Esophagus (tissue), 2 donors: Measurements from ENCODE around the gene ATP6V0B. TPM values are rescaled to one million over a fixed set of nuclear protein-coding genes. Genes with fewer than 3 reads are reported as not detected.

Experiments
- H3K27ac ChIP-seq, 2 donors: one replicate each; pipeline ENCODE4 v1.5.1; 2013; ENCODE audit warnings: low read depth in 2 of 2, mild to moderate bottlenecking in 2 of 2, inconsistent platforms in 1 of 2, low read length in 1 of 2, moderate library complexity in 1 of 2
- H3K27me3 ChIP-seq, 2 donors: one replicate each; pipeline ENCODE4 v1.6.1; 2013; ENCODE audit warnings: low read length in 2 of 2, control low read depth in 1 of 2, mild to moderate bottlenecking in 1 of 2; ENCODE audit not compliant: insufficient read depth in 2 of 2, control insufficient read depth in 1 of 2
- H3K36me3 ChIP-seq, 2 donors: one replicate each; pipeline ENCODE4 v1.6.1; 2013; ENCODE audit warnings: low read length in 1 of 2; ENCODE audit not compliant: control insufficient read depth in 2 of 2, insufficient read depth in 2 of 2
- H3K4me1 ChIP-seq, 2 donors: one replicate each; pipeline ENCODE4 v1.6.1; 2013; ENCODE audit warnings: low read length in 1 of 2; ENCODE audit not compliant: control insufficient read depth in 2 of 2, insufficient read depth in 2 of 2
- H3K4me3 ChIP-seq, 2 donors: one replicate each; pipeline ENCODE4 v1.5.1; 2013; ENCODE audit warnings: low read length in 2 of 2, mild to moderate bottlenecking in 2 of 2, low read depth in 1 of 2, moderate library complexity in 1 of 2
- H3K9me3 ChIP-seq, 2 donors: one replicate each; pipeline ENCODE4 v1.6.1; 2013; ENCODE audit warnings: mild to moderate bottlenecking in 2 of 2, low read depth in 1 of 2, low read length in 1 of 2, moderate library complexity in 1 of 2; ENCODE audit not compliant: control insufficient read depth in 2 of 2, insufficient read depth in 1 of 2
- WGBS, 2 donors: extraction: QIAGEN DNeasy Blood & Tissue Kit; methylation state at CpG; one replicate each; pipeline ENCODE4 v1.1.7; 2013; 5-methylcytosine and 5-hydroxymethylcytosine counted together
- polyA plus RNA-seq, 2 donors: library from polyadenylated mRNA; stranded (reverse); fragments of 200-250 nt; gene quantifications; one replicate each; pipeline ENCODE4 v1.2.3, GENCODE V29; 2013
- donor health status: healthy with polysubstance abuse.
- donor health status: Bipolar disorder and iron deficiency.

Gene ATP6V0B
- polyA plus RNA-seq, 2 donors, result 66.1 to 124 TPM

DNA sequence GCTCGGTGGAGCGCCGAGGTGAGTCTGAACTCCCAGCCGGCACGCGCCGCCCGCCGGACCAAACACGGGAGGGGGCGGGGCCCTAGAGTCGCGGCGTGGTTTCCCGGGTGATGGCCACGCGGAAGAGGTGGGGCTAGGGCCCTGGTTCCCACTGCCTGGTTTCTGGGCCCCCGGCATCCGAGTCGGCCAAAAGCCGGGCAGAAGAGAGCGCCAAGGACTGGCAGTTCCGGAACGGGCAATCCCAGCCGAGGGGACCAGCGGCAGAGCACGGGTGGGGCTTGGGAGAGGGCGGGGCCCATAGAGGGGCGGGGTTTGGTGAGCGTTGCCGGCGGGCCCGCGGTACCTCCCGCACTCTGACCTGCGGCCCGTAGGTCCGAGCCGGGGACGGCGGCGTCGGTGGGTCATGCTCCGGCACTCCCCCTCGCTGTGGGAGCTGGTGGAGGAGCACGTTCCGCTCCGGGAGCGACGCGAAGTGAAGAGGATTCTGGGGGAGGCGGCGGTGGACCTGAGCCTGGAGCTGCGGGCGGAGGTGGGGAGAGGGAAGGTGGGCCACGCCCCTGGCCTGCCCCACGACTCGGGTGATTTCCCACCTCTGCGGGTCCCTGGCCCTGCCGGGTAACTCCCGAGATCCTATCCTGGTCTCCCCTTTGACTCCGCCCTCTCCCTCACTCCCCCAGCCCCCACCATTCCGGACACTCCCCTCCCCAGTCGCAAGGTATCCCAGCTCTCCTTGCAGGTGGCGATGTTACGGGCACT lies 16.9 kb downstream of the ATP6V0B start, which contains the start of gene CCDC24:
CCDC24 (plus strand) TSS at position 124 of the 756 bp plus-strand sequence; CDS start at position 404, 280 bp downstream.
- Histone ChIP-seq H3K9me3 (no peaks in the 10 kb centered on the region), H3K4me1 (peaks cover 3 to 9% of the 10 kb centered on the region in 2 donors), H3K36me3 (peaks cover 0 to 7% of the 10 kb centered on the region in 2 donors), H3K27me3 (no peaks in the 10 kb centered on the region), H3K4me3 (peak within 1 kb of the TSS; percentile 54 to 81), H3K27ac (peak within 1 kb of the TSS; percentile 71 to 81)
- WGBS, 2 donors, result 1% methylated on average over 55 to 66 of the region's 66 CpGs

DNA sequence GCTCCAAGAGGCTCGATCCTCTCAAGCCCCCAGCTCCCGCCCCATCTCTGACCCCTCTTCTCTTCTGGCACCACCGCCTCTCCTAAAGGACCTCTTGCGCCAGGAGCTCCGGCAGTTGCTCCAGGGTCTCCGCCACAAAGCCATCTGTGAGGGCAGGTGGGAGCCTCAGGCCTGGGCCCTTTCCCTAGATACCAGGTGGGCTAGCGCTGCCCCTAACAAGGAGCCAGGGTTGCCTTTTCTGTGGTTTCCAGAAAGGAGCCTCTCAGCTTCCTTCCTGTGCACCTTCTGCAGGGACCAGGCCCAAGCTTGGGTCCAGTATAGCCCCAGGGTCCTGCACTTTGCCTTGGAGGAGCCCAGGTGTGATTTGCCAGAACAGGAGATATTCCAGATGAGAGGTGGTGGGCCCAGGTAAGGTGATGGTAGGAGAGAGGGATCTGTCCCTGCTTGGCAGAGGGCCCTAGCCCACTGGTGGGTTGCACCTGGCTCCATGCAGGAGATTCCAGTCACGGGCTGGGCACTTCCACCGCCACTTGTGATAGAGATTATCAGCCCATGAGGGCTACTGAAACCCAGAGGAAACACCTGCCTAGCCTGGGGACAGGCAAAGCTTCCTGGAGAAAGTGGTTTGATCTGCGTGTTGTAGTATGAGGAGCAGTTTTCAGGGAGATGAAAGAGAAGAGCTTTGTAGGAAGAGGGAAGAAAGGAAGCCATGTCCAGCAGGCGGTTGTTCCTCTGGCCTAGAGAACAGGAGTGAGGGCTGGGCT lies 17.7 kb downstream of the ATP6V0B start:
- WGBS, 2 donors, result 43 to 47% methylated on average over 11 of the region's 11 CpGs
- peak overlapping the region; percentile 54 to 81 for H3K4me3 ChIP-seq

GRCh38 chr1:43993206-43993914 lies 18.6 kb downstream of the ATP6V0B start:
- Histone ChIP-seq H3K4me1 (peaks cover 3 to 9% of the 10 kb centered on the region in 2 donors), H3K27me3 (no peaks in the 10 kb centered on the region), H3K27ac (no peak overlapping the region), H3K4me3 (no peak overlapping the region), H3K9me3 (no peaks in the 10 kb centered on the region), H3K36me3 (peaks cover 0 to 14% of the 10 kb centered on the region in 2 donors)
- WGBS, 2 donors, result 89 to 94% methylated on average over 9 of the region's 9 CpGs

More for the DNA sequence above, 17.7 kb downstream of the ATP6V0B start:
- Histone ChIP-seq H3K27ac (peak overlapping the region; percentile 3 to 71), H3K9me3 (no peaks in the 10 kb centered on the region), H3K27me3 (no peaks in the 10 kb centered on the region), H3K36me3 (peaks cover 0 to 8% of the 10 kb centered on the region in 2 donors), H3K4me1 (peaks cover 3 to 9% of the 10 kb centered on the region in 2 donors)

DNA sequence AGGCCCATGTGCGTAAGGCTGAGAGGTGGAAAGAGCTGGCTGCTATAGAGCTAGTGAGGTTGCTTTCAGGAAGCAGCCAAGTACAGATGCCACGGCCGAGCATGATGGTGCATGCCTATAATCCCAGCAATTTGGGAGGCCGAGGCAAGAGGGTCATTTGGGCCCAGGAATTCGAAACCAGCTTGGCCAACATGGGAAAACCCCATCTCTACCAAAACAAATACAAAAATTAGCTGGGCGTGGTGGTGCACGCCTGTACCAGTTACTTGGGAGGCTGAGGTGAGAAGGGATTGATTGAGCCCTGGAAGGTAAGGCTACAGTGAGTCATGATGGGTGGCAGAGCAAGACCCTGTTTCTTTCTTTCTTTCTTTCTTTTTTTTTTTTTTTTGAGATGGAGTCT lies 19.3 kb downstream of the ATP6V0B start:
- WGBS, 2 donors, result 54 to 69% methylated on average over 7 of the region's 7 CpGs
- H3K36me3 ChIP-seq, result peaks cover 0 to 14% of the 10 kb centered on the region in 2 donors
- H3K4me1 ChIP-seq, result peaks cover 3 to 9% of the 10 kb centered on the region in 2 donors

DNA sequence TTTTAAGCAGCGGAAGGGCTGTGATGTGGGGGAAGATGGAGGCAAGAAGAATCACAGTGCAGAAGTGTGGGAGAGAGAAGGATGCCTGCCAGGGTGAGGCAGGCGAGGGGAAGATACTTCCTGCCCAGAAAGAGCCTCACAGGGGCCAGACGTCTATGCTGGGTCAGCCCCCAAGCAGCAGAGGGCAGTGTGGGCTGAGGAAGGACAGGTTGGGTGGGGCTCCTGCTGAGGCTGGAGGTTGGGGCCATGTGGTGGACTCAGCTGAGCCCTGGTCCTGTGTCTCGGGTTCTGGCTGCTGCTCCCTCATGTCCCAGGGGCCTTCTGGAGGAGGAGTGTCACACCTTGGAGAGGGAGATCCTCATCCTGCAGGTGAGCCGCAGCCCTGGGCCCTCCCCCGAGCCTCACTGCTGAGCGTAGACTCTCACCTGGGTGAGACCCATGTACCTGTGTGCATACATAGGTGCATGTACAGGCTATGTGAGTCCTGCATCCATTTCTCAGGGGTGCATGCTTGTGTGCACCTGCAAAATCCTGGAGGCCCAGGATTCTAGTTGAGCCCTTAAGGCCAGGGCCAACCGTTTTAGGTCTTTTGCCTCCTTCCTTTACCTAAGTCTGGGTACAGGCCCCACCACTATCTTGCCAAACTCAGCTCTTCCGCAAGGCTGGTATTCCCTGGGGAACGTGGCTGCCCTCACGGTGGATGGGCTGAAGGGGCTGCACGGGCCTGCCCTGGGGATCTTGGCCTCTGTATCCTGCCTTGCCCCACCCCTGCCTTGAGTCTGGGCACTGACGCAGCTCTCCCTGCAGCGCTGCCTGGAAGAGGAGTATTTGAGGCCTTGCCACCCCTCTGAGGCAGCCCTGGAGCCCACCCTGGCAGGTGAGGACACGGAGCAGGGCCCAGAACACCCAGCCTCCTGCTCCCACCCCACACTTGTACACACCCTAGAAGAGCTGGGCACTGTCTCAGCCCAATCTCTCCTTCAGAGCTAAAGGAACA lies 20.3 kb downstream of the ATP6V0B start:
- H3K9me3 ChIP-seq, result no peaks in the 10 kb centered on the region
- H3K27me3 ChIP-seq, result no peaks in the 10 kb centered on the region
- peaks cover 3 to 9% of the 10 kb centered on the region in 2 donors for H3K4me1 ChIP-seq
- 74 to 76% methylated on average over 15 of the region's 15 CpGs for WGBS, 2 donors
- no peak overlapping the region for H3K27ac ChIP-seq
- peaks cover 0 to 19% of the 10 kb centered on the region in 2 donors for H3K36me3 ChIP-seq
- no peak overlapping the region for H3K4me3 ChIP-seq

More for the DNA sequence above, 19.3 kb downstream of the ATP6V0B start:
- no peaks in the 10 kb centered on the region for H3K27me3 ChIP-seq
- H3K27ac ChIP-seq, result no peak overlapping the region
- no peaks in the 10 kb centered on the region for H3K9me3 ChIP-seq
- no peak overlapping the region for H3K4me3 ChIP-seq

DNA sequence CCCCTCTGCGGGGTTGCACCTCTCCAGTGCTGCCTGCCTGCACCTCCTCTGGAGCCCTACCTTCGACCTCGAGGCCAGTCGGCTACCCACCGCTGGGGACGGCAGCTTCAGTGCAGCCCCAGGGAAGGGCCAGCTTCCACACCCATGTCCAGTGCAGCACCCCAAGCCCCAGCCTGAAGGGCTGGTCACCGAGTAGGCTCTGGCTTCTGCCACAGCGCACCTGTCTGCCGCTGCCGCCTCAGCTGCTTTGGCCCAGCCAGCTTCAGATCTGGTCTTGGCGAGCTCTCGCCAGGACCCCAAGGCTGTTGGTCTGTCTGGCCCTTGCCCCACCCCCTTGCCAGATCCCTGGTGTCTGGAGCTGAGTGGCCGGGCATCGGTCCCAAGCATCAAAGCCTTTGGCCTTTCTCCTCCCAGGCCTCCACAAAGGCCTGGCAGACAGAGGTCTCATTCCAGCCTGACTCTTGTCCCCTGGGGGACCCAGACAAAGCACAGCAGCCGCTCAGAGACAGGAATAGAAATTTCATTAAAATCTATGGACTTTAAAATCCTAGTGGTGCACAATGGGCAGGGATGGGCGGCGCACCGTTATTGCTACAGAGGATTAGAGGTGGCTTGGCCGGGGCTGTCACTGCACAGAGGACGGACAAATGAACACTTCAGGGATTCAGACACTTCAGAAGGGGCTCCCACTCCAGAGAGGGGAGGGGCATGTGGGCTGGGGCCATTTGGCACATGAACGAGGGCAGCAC lies 21.4 kb downstream of the ATP6V0B start:
- H3K36me3 ChIP-seq, result peaks cover 4 to 29% of the 10 kb centered on the region in 2 donors
- no peaks in the 10 kb centered on the region for H3K27me3 ChIP-seq
- peaks cover 3 to 6% of the 10 kb centered on the region in 2 donors for H3K4me1 ChIP-seq
- H3K4me3 ChIP-seq, result no peak overlapping the region
- H3K27ac ChIP-seq, result no peak overlapping the region
- H3K9me3 ChIP-seq, result no peaks in the 10 kb centered on the region
- WGBS, 2 donors, result 78 to 82% methylated on average over 20 to 21 of the region's 21 CpGs

GRCh38 chr1:43996733-43997115 lies 22.0 kb downstream of the ATP6V0B start:
- no peak overlapping the region for H3K4me3 ChIP-seq
- no peaks in the 10 kb centered on the region for H3K9me3 ChIP-seq
- no peaks in the 10 kb centered on the region for H3K27me3 ChIP-seq
- 73 to 78% methylated on average over 6 of the region's 6 CpGs for WGBS, 2 donors
- peaks cover 3 to 6% of the 10 kb centered on the region in 2 donors for H3K4me1 ChIP-seq
- peaks cover 4 to 32% of the 10 kb centered on the region in 2 donors for H3K36me3 ChIP-seq
- no peak overlapping the region for H3K27ac ChIP-seq

GRCh38 chr1:43997295-43997999 lies 22.7 kb downstream of the ATP6V0B start:
- H3K4me3 ChIP-seq, result no peak overlapping the region
- WGBS, 2 donors, result 73 to 80% methylated on average over 22 of the region's 22 CpGs

More at GRCh38 chr1:43997295-43997999, 22.7 kb downstream of the ATP6V0B start:
- no peaks in the 10 kb centered on the region for H3K9me3 ChIP-seq
- peaks cover 3 to 6% of the 10 kb centered on the region in 2 donors for H3K4me1 ChIP-seq
- no peaks in the 10 kb centered on the region for H3K27me3 ChIP-seq
- H3K36me3 ChIP-seq, result peaks cover 4 to 35% of the 10 kb centered on the region in 2 donors
- H3K27ac ChIP-seq, result no peak overlapping the region
